ENCODE results near the gene RALGDS. TPM values are rescaled to one million over a fixed set of nuclear protein-coding genes. Genes with fewer than 3 reads are reported as not detected.

Gene RALGDS
- total and polyA plus RNA-seq, 11 donors: 17.8 to 70.1 (median 25.8) TPM

DNA sequence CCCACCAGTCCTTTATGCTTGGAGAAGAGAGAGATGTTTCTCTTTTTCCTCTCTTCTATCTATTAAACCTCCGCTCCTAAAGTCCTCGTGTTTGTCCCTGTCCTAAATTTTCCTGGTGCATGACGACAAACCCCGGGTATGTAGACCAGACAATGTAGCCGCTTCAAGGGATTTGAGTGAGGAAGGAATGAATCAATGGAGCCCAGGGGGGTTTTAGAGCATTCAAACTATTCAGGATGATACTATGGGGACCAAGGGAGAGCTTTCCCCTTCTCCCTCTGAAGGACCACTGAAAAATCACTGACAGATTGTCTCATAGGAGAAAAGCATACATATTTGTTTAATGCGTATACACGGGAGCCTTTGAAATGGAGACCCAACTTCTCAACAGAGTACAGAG is 40.9 kb downstream of the RALGDS start:
- no peaks in the 10 kb centered on the region for H3K36me3 ChIP-seq
- H3K27ac ChIP-seq: no peak overlapping the region
- DNase-seq (no peak), ATAC-seq (no peak)
- H3K27me3 ChIP-seq: no peaks in the 10 kb centered on the region
- no peaks in the 10 kb centered on the region for H3K9me3 ChIP-seq
- H3K4me1 ChIP-seq: no peaks in the 10 kb centered on the region
- 76 to 97% (median 91%) methylated on average over 7 of the region's 7 CpGs for WGBS, 4 donors
- H3K4me3 ChIP-seq: no peak overlapping the region
- intact Hi-C loops (cut with DNase I): no loop called here
- TF ChIP-seq, protein P1, sequence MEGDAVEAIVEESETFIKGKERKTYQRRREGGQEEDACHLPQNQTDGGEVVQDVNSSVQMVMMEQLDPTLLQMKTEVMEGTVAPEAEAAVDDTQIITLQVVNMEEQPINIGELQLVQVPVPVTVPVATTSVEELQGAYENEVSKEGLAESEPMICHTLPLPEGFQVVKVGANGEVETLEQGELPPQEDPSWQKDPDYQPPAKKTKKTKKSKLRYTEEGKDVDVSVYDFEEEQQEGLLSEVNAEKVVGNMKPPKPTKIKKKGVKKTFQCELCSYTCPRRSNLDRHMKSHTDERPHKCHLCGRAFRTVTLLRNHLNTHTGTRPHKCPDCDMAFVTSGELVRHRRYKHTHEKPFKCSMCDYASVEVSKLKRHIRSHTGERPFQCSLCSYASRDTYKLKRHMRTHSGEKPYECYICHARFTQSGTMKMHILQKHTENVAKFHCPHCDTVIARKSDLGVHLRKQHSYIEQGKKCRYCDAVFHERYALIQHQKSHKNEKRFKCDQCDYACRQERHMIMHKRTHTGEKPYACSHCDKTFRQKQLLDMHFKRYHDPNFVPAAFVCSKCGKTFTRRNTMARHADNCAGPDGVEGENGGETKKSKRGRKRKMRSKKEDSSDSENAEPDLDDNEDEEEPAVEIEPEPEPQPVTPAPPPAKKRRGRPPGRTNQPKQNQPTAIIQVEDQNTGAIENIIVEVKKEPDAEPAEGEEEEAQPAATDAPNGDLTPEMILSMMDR (IDR thresholded peaks at IDR 0.05): no peak
- TF ChIP-seq POLR2A (IDR thresholded peaks at IDR 0.05): no peak

DNA sequence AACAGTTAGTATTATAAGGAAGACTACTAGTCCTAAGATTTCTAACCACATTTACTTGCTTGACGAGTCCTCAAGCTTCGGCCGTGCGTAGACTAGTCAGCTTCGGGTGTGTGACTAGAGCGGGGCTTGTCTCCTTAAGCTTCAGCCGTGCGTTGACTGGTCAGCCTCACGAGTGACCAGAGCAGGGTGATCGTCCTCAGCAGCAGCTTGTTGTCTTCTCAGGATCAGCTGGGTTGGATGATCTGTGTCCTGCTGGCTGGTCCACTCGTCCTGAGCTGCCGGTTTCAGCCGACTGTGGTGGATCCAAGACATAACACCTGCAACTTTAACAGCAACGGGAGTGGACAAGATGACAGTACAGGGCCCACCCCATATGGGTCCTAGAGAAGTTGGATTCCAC is 42.6 kb downstream of the RALGDS start:
- WGBS, 4 donors: 80 to 90% (median 87%) methylated on average over 13 to 14 of the region's 14 CpGs

DNA sequence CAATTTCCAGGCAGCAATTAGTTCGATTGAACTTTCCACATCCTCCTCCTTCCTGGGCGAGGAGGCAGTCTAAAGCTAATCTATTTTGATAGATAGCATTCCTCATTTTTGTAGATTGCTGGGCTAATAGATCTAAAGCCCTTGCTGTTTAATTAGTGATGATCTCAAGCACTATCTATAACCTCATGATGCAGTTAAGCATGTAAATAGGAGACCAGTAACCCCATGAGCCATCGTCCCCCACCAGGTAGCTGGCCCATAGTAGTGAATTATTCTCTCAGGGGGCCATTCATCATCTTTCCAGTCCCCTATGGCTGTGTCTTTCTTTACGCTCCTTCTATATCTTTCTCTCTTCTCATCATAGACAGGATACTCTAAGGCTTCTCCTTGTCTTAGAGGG is 44.3 kb downstream of the RALGDS start:
- Histone ChIP-seq H3K4me3 (no peak overlapping the region), H3K27ac (no peak overlapping the region), H3K36me3 (no peaks in the 10 kb centered on the region), H3K9me3 (no peaks in the 10 kb centered on the region), H3K27me3 (no peaks in the 10 kb centered on the region), H3K4me1 (no peaks in the 10 kb centered on the region)
- DNase-seq: no peak
- TF ChIP-seq, protein P1 (IDR thresholded peaks at IDR 0.05): no peak
- no peak for TF ChIP-seq POLR2A (IDR thresholded peaks at IDR 0.05)
- 77 to 90% (median 87%) methylated on average over 4 of the region's 4 CpGs for WGBS, 4 donors
- no peak for ATAC-seq
- intact Hi-C loops (cut with DNase I): no loop called here

More for the DNA sequence above, 42.6 kb downstream of the RALGDS start:
- ATAC-seq (no peak), DNase-seq (peak in 1 of 5 donors; percentile 9)
- TF ChIP-seq, protein P1 (IDR thresholded peaks at IDR 0.05): no peak
- H3K9me3 ChIP-seq: no peaks in the 10 kb centered on the region
- H3K27me3 ChIP-seq: no peaks in the 10 kb centered on the region
- no peak overlapping the region for H3K27ac ChIP-seq
- H3K4me3 ChIP-seq: no peak overlapping the region
- no peaks in the 10 kb centered on the region for H3K4me1 ChIP-seq
- intact Hi-C loops (cut with DNase I): no loop called here
- no peaks in the 10 kb centered on the region for H3K36me3 ChIP-seq

DNA sequence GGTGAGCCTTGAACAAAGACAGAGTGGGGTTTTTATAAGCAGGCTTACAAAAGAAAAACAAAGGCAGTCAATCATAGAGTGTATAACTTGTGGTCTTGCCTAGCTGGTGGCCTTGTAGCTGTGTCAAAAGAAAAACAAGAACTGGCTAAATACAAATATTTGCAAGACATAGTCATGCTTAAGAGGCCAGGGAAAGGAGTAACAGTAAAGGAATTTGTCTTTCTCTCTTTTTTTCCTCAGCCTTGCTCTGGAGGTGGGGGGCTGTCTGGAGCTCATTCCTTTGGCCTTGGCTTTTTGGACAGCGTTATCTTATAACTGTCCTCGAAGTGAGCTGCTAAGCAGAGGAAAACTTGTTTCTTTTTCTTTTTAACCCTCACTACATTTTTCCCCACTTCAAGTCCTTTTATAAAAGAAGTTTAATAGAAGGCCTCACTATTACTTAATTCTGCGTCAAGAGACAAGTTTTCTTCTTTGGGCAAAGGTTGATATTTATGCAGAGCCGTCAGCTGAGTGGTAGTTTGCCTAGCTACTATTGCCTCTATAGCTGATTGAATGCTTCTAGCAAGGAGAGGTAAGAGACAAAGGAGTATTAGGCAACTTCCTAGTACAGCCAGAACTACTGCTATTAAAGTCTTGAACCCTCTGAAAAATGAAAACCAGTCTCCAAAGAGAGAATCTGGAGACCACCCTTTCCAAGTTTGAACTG is 45.0 kb downstream of the RALGDS start:
- WGBS, 4 donors: 68 to 73% (median 72%) methylated on average over 4 of the region's 4 CpGs
- intact Hi-C loops (cut with DNase I): no loop called here
- no peak for TF ChIP-seq POLR2A (IDR thresholded peaks at IDR 0.05)
- TF ChIP-seq, protein P1 (IDR thresholded peaks at IDR 0.05): no peak
- Histone ChIP-seq H3K27me3 (no peaks in the 10 kb centered on the region), H3K9me3 (no peaks in the 10 kb centered on the region), H3K27ac (no peak overlapping the region), H3K4me3 (no peak overlapping the region), H3K4me1 (no peaks in the 10 kb centered on the region), H3K36me3 (no peaks in the 10 kb centered on the region)
- DNase-seq: no peak
- no peak for ATAC-seq
